Measurements from ENCODE around the gene GARIN5A.

DNA sequence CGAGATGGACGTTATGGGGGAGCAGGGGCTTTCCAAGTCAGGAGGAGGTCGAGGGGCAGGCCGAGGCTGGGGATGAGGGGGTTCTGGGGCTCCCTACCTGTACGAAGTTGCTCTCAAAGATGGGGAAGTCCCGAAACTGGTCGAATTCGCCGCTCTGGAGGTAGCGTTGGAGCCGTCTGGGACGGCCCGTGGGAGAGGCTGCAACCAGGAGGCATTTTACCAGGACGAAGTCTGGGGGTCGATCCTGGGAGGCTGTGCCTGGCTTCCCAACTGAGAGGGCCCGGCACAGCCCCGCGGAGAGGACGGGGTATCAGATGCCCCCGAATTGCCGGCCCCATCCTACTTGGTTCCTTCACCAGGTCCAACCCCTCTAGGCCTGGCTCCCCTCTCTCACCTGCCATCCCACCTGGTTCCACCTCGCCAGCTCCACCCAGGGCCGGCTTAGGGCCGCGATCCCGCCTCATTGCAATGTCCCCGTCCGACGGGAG, 868 bp downstream of the GARIN5A start:
- TF ChIP-seq, protein P1, sequence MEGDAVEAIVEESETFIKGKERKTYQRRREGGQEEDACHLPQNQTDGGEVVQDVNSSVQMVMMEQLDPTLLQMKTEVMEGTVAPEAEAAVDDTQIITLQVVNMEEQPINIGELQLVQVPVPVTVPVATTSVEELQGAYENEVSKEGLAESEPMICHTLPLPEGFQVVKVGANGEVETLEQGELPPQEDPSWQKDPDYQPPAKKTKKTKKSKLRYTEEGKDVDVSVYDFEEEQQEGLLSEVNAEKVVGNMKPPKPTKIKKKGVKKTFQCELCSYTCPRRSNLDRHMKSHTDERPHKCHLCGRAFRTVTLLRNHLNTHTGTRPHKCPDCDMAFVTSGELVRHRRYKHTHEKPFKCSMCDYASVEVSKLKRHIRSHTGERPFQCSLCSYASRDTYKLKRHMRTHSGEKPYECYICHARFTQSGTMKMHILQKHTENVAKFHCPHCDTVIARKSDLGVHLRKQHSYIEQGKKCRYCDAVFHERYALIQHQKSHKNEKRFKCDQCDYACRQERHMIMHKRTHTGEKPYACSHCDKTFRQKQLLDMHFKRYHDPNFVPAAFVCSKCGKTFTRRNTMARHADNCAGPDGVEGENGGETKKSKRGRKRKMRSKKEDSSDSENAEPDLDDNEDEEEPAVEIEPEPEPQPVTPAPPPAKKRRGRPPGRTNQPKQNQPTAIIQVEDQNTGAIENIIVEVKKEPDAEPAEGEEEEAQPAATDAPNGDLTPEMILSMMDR (IDR thresholded peaks at IDR 0.05 in 8 of 11, conservative IDR thresholded peaks at IDR 0.05 in 3 of 11): no peak
- no peak for TF ChIP-seq POLR2A (IDR thresholded peaks at IDR 0.05)
- TF ChIP-seq POLR2AphosphoS5 (IDR thresholded peaks at IDR 0.05): no peak
